Spinal cord (tissue), 10 donors: ENCODE data around the gene PIK3R5. TPM values are rescaled to one million over a fixed set of nuclear protein-coding genes. Genes with fewer than 3 reads are reported as not detected.
"Not testable (repeated sequence)": the region's sequence is repeated elsewhere in the genome, so short reads cannot be mapped to it uniquely, and the experiment has no call there.

Experiments used
- DNase-seq, 6 donors: peaks; one replicate each; pipeline versions ENCODE4 v3.0.0 to v3.0.0-alpha.2; 2013 to 2015; ENCODE audit warnings: low spot score in 6 of 6, low read depth in 4 of 6
- H3K27ac ChIP-seq: one replicate; pipeline ENCODE4 v1.5.1; 2013; ENCODE audit warnings: low read depth, low read length, control low read depth
- H3K27me3 ChIP-seq: one replicate; pipeline ENCODE4 v1.6.1; 2013; ENCODE audit warnings: low read length; ENCODE audit not compliant: control insufficient read depth, insufficient read depth
- H3K36me3 ChIP-seq: one replicate; pipeline ENCODE4 v1.6.1; 2013; ENCODE audit warnings: low read length; ENCODE audit not compliant: control insufficient read depth, insufficient read depth
- H3K4me1 ChIP-seq: one replicate; pipeline ENCODE4 v1.6.1; 2013; ENCODE audit warnings: low read length; ENCODE audit not compliant: control insufficient read depth, insufficient read depth
- H3K4me3 ChIP-seq: one replicate; pipeline ENCODE4 v1.5.1; 2013; ENCODE audit warnings: low read depth, low read length, control low read depth
- H3K9me3 ChIP-seq: one replicate; pipeline ENCODE4 v1.6.1; 2013; ENCODE audit warnings: low read length; ENCODE audit not compliant: control insufficient read depth, insufficient read depth
- WGBS: methylation state at CpG from one replicate; pipeline ENCODE4 v1.1.5; 2013; ENCODE audit warnings: missing lambda C conversion rate; ENCODE audit not compliant: insufficient coverage; 5-methylcytosine and 5-hydroxymethylcytosine counted together
- polyA plus RNA-seq, 2 donors: library from polyadenylated mRNA; unstranded; fragments of 120-200 nt; gene quantifications; one replicate each; pipeline ENCODE4 v1.2.1, GENCODE V29; 2013; ENCODE audit not compliant: insufficient read length in 2 of 2
- total RNA-seq, 2 donors: library from RNA; depleted of rRNA in 1 of 2; stranded (reverse); fragments of 120-200 nt in 1 of 2; fragments of >200 nt in 1 of 2; gene quantifications; one replicate each; pipeline versions ENCODE4 v1.2.3 to v1.2.4, GENCODE V29; 2013 to 2014
- donor health status: healthy.

Gene PIK3R5
- total and polyA plus RNA-seq, 4 donors: 2.5 to 3.3 (median 2.7) TPM

DNA sequence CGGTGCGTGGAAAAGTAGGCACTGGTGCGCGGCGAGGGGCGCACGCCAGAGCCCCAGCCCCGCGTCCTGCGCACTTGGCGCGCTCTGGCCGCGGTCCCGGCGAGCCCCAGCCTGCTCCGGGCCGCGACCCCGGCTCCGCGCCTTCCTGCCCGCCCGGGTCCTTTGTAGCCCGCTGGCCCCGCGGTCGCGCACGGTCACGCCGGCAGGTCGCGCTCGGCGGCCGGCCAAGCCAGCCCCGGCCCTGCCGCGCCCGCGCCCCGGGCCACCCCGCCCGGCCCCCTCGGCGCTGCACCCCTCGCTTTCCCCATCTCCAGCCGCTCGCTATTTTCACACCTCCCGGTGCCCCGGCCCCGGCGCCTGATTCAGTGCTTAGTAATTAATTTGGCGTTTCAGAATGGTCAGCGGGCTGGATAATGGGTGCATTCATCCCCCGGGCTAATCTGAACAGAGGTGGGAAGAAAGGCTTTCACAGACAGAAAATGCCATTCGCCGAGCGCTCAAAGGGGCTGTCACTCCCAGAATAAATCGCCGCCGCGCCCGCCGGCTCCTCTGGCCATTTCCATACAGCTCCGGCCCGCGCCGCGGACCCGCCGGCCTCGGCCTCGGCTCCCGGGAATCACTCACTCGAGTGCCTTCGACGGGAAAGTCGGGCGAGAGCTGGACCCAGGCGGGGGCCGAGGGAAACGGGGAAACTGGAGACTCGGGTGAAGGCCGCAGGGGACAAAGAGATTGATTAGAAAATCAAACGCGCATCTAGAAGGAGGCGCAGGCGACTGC lies 38.0 kb upstream of the PIK3R5 start:
- under 1% methylated on average over 83 of the region's 90 CpGs for WGBS
- peak overlapping the region; percentile 73 for H3K27ac ChIP-seq
- peak in 2 of 6 donors; percentile 87 to 91 for DNase-seq
- H3K36me3 ChIP-seq: no peaks in the 10 kb centered on the region
- peaks cover 31% of the 10 kb centered on the region for H3K27me3 ChIP-seq
- peak overlapping the region; percentile 31 for H3K4me3 ChIP-seq
- H3K9me3 ChIP-seq: peaks cover 2% of the 10 kb centered on the region
- peaks cover 35% of the 10 kb centered on the region for H3K4me1 ChIP-seq

DNA sequence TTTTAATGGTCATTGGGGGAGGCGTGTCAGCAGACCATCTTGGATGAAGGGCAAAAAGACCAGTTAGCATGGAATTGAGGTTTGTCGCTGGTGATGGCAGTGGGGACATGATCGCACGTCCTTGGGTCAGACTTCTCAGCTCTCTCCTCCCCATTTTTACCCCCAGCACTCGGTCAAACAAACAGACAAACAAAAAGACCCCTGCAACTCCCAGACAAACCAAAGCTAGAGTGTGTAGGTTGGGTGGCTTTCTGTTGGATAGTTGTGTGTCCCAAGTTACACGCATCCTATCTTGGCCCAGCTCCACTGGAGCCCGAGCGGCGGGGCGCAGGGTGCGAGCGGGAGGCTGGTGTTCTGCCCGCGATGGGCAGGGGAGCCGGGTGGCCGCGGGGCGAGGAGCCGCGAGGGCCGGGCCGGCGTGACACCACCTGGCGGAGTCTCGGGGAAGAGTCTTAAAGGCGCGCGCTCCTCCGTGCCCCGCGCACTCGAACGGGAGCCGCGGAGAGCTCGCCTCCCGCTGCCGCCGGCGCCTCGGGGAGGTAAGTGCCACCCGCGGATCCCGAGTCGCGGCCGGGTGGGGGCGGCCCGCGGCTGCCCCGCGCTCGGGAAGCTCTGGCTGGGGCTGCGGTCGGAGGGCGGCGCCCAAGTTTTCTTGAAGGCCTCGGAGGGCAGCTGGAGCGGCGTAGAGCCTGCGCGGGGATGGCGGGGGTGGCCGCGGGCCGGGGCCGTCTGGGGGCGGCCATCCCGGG lies 37.3 kb upstream of the PIK3R5 start:
- Histone ChIP-seq H3K4me3 (peak overlapping the region; percentile 18), H3K27ac (peak overlapping the region; percentile 33), H3K36me3 (no peaks in the 10 kb centered on the region), H3K9me3 (peaks cover 2% of the 10 kb centered on the region), H3K4me1 (peaks cover 35% of the 10 kb centered on the region), H3K27me3 (peaks cover 31% of the 10 kb centered on the region)
- WGBS: under 1% methylated on average over 64 of the region's 69 CpGs
- DNase-seq: peak in 2 of 6 donors; percentile 68 to 78

DNA sequence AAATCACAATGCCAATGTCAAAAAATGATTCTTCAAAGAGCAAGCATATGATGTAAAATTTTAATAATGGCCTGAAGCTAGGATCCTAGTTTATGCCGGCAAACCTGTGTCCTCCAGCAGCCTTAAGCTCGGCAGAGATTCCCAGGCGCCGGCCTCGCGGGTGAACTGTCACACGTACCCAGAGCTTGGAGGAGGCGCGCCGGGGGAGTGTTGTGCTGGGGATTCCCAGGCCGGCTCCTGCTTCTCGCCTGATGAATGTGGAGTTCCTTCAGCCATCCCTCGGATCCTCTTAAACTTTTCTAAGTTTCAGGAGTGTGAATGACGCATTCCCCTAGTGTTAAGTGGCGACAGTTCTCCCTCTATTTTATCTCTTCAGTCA lies 36.7 kb upstream of the PIK3R5 start:
- H3K9me3 ChIP-seq: peaks cover 2% of the 10 kb centered on the region
- peak in 1 of 6 donors; percentile 20 for DNase-seq
- WGBS: 23% methylated on average over 12 of the region's 15 CpGs
- peak overlapping the region; percentile 18 for H3K4me3 ChIP-seq
- H3K4me1 ChIP-seq: peaks cover 35% of the 10 kb centered on the region
- H3K27ac ChIP-seq: peak overlapping the region; percentile 33
- H3K36me3 ChIP-seq: no peaks in the 10 kb centered on the region
- peaks cover 31% of the 10 kb centered on the region for H3K27me3 ChIP-seq

DNA sequence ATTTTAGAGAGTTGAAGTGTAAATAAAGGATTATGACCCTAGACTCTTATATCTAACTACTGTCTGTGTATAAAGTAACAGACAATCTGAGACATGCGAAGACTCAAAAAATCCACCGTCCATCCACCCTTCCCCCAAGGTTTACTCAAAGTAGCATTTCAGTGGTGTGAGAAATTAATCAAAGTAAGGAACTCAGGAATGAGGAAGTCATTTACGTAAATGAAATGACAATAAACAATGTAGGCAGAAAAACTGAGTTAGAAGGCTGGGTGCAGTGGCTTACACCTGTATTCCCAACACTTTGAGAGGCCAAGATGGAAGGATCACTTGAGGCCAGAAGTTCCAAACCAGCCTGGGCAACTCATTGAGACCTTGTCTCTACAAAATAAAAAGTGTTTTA lies 36.1 kb upstream of the PIK3R5 start:
- 100% methylated on average over 1 of the region's 3 CpGs for WGBS
- Histone ChIP-seq H3K4me3 (no peak overlapping the region), H3K36me3 (no peaks in the 10 kb centered on the region), H3K9me3 (peaks cover 2% of the 10 kb centered on the region), H3K27ac (no peak overlapping the region), H3K4me1 (peaks cover 35% of the 10 kb centered on the region), H3K27me3 (peaks cover 31% of the 10 kb centered on the region)
- DNase-seq: no peak

DNA sequence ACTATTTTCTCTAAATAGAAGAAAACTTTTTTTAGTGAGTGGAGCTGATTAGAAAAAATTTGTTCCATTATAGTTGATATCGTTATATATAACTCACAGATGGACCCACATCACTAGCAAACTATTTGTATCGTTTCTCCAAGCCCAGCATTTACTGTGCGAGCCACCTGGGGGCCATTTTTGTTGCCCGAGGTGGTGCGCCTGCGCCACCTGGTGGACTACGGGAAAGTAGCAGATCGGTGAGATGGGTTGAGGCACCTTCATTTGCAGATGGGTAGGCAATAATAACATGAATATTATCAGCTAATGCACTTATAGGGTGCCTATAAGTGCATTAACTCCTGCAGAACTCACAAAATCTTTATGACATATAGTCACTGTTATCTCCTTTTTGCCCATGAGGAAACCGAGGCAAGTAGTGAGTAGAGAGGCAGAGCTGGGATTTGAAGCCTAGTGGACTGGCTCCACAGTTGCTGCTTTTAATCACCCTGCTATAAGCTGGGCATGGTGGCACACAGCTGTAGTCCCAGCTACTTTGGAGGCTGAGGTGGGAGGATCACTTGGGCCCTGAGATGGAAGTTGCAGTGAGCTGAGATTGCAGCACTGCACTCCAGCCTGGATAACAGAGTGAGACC lies 32.6 kb upstream of the PIK3R5 start:
- Histone ChIP-seq H3K27me3 (peaks cover 6% of the 10 kb centered on the region), H3K4me3 (no peak overlapping the region), H3K27ac (no peak overlapping the region), H3K9me3 (peaks cover 2% of the 10 kb centered on the region), H3K36me3 (no peaks in the 10 kb centered on the region), H3K4me1 (peaks cover 7% of the 10 kb centered on the region)
- DNase-seq: peak in 2 of 6 donors; percentile 34 to 45
- 80% methylated on average over 1 of the region's 9 CpGs for WGBS

DNA sequence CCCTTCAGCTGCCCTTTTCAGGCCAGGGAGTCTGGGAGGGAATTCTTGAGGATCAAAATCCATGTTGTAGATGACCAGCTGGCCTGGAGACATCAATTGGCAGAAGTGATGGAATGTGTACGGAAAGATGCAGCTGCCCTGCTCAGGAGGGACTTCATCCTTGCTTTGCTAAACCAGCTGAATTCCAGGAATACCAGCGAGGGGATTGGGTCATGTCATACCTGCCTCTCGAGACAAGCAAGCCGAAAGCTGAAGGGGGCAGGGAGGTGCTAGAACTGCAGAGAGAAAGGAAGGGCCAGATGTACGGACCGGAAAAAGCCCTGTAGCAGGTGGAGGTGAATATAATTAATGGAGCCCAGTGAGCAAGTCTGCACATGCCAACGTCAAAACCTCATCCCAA lies 30.2 kb upstream of the PIK3R5 start:
- Histone ChIP-seq H3K4me1 (peaks cover 4% of the 10 kb centered on the region), H3K27me3 (no peaks in the 10 kb centered on the region), H3K27ac (no peak overlapping the region), H3K4me3 (no peak overlapping the region), H3K9me3 (peaks cover 2% of the 10 kb centered on the region), H3K36me3 (no peaks in the 10 kb centered on the region)
- 88% methylated on average over 4 of the region's 7 CpGs for WGBS
- DNase-seq: no peak

DNA sequence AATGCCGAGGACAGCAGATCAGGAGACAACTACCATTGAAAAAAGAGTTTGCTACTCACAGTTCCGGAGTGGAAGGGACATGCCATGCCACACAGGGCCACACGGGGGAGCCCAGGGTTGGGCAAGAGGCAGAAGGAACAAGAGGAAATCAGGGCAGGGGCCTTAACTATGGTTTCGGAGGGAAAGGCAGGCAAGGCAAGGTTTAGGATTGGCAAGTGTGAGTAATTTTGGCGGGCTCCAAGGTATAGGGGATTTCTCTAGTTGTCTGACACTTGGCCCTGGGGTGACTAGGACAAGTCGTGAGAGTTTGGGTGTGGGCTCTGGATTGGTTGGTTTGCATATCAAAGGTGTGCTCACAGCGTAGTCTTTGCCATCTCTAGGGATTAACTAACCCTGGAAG lies 28.8 kb upstream of the PIK3R5 start:
- no peak overlapping the region for H3K27ac ChIP-seq
- no peaks in the 10 kb centered on the region for H3K9me3 ChIP-seq
- no peaks in the 10 kb centered on the region for H3K27me3 ChIP-seq
- H3K4me1 ChIP-seq: peaks cover 4% of the 10 kb centered on the region
- no peaks in the 10 kb centered on the region for H3K36me3 ChIP-seq
- WGBS: 67% methylated on average over 5 of the region's 7 CpGs
- peak in 2 of 6 donors; percentile 42 to 87 for DNase-seq
- H3K4me3 ChIP-seq: no peak overlapping the region

DNA sequence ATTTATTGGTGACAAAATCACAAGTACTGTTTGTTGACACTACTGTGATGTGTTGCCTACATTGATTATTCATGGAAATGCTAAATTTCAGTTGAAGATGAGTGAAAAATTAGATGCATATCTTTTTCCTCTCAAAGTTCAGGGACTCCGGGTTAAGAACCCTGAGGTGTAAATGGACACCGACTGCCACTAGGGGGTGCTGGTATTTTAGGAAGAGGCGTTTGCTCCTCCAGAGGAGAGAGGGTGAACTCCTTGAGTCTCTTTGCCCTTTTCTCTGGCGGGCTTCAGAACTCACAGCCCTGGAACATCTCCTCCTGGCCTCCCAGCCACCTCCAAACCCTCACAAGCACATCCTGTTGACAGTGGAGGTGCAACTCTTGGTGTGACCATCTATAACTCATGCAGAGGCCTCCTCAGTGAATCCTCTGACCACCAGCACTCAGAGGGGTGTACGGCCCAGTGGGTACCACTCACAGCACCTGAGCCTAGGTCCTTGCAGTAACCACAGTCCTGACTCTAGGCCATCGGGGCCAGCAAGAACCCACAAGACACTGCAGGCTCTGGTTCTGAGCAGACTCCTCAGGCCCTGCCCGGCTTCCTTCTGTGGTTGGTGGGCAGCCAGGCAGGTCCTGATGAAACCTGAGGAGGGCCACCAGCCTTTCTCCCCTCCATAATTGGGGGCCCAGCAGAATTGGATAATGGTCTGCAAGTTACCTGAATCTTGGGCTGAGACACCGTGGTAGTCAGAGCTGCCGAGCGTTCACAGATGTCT lies 26.2 kb upstream of the PIK3R5 start:
- Histone ChIP-seq H3K27ac (no peak overlapping the region), H3K4me3 (no peak overlapping the region), H3K9me3 (peaks cover 2% of the 10 kb centered on the region), H3K4me1 (peaks cover 4% of the 10 kb centered on the region), H3K27me3 (no peaks in the 10 kb centered on the region), H3K36me3 (no peaks in the 10 kb centered on the region)
- WGBS: 64% methylated on average over 9 of the region's 10 CpGs
- peak in 2 of 6 donors; percentile 83 to 84 for DNase-seq

DNA sequence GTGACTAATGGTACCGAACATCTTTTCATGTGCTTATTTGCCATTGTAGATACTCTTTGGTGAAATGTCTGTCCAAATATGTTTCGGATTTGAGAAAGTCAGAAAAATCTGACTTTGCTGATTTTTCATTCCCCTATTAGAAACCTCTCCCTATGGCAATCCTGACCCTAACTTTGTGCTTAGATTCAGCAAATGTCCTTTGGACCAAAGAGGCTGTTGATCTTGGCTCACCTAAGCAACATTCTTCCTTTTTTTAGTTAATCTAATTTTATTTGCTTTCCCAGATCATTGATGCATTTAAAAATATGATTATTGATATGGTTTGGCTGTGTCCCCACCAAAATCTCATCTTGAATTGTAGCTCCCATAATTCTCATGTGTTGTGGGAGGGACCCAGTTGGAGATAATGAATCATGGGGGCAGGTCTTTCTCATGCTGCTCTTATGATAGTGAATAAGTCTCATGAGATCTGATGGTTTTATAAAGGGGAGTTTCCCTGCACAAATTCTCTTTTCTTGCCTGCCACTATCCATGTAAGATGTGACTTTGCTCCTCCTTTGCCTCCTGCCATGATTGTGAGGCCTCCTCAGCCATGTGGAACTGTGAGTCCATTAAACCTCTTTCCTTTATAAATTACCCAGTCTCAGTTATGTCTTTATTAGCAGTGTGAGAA lies 22.9 kb upstream of the PIK3R5 start:
- no CpG with 5 or more reads among the region's 2 CpGs for WGBS
- DNase-seq: not testable (repeated sequence)

More for the DNA sequence above, 22.9 kb upstream of the PIK3R5 start:
- H3K36me3 ChIP-seq, H3K9me3 ChIP-seq, H3K4me1 ChIP-seq, H3K27ac ChIP-seq, H3K4me3 ChIP-seq, H3K27me3 ChIP-seq: not testable (repeated sequence)
